GM18505 (cell line): Measurements from ENCODE around the gene DUSP19.
"Not testable (repeated sequence)": the region's sequence is repeated elsewhere in the genome, so short reads cannot be mapped to it uniquely, and the experiment has no call there.

Experiments
- ATAC-seq: cut with Tn5 transposase; IDR thresholded peaks from one replicate; pipeline ENCODE4 v1.9.1; 2021; ENCODE audit not compliant: unreplicated experiment
- POLR2A ChIP-seq: IDR thresholded peaks from 4 replicates; pipeline ENCODE4 v1.6.1; 2011; ENCODE audit warnings: borderline replicate concordance; ENCODE audit not compliant: insufficient read depth, insufficient read length; ENCODE audit errors: extremely low read depth

The DUSP19 gene

DNA sequence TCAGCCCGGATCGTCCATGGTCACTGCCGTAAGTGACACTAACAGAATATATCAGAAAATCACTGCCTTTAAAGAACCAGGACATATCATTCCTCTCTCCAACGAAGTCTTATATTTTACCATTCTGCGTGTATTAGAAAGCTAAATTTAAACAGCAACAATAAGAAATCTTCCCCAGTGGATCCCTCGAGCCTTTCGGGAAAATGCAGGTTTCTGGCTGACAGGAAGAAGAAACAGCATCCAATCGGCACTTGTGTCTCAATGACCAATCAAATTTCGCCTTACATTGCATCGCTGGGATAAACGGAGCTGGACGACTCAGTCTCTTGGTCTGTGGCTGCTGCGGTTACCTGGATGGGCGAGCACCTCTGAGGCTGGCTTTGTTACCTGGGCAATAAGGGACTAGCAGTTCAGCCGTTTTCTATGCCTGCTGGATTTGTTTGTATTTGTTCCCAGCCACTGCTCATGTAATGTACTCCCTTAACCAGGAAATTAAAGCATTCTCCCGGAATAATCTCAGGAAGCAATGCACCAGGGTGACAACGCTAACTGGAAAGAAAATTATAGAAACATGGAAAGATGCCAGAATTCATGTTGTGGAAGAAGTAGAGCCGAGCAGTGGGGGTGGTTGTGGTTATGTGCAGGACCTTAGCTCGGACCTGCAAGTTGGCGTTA, at the start of gene DUSP19:
Gene DUSP19, plus strand, starts transcription at position 284 of the 675 bp plus-strand sequence. Its CDS starts 187 bp downstream, at position 471.
- ATAC-seq = peak; percentile 95
- TF ChIP-seq POLR2A = peak; percentile 79

DNA sequence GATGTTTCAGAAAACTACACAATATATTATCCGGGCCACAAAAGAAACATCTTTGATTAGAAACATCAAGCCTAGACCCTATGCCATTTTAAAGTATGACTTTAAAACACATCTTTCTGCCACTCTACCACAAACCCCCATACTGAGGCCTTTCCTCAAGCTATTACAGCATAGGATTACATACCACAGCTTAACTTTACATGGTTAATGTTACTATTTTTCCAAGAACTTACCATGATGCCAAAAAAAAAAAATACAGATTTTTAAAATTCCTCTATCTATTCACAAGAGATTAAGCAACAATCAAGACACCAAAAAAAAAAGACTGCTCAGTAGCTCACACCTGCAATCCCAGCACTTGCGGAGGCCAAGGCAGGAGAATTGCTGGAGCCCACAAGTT, 49.3 kb upstream of the DUSP19 start:
- ATAC-seq = no peak
- TF ChIP-seq POLR2A = no peak

DNA sequence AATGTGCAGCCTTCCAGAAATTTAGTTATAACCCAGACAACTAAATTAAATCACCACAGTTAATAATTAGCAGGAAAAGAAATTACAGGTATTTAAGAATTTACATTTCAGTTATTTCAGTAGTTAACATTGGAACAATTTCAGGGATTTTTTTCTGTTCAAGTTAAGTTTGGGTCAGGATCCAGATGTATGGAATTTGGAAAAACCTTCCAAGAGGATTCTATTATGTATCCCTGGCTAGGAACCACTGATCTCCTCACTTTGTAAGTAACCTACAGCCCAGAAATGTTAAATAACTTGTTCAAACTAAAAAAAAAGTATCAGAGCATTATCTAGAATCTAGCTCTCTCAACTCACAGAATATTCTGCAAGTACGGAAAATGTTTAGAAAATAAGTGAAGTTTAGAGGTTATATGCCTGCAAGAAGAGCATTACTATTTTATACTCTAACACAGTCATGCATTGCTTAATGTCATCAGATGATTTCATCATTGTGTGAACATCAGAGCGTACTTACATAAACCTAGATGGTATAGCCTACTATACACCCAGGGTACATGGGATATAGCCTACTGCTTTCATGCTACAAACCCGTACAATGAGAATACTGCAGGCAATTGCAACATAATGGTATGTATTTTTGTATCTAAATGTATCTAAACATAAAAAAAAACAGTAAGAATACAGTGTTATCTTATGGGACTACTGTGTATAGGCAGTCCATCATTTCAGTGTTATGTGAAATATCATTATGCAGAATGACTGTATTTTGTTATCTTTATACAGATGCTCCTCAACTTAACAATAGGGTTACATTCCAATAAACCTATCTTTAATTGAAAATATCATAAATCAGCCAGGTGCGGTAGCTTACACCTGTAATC, 46.4 kb upstream of the DUSP19 start:
- no peak for TF ChIP-seq POLR2A
- ATAC-seq = no peak

- no peak for ATAC-seq
Measured at GRCh38 chr2:183033951-183034350, 44.6 kb upstream of the DUSP19 start.

GRCh38 chr2:183034806-183035205, 43.7 kb upstream of the DUSP19 start:
- no peak for TF ChIP-seq POLR2A
- no peak for ATAC-seq

More at GRCh38 chr2:183033951-183034350, 44.6 kb upstream of the DUSP19 start:
- TF ChIP-seq POLR2A = no peak

- TF ChIP-seq POLR2A = no peak
Measured at GRCh38 chr2:183035298-183035953, 43.1 kb upstream of the DUSP19 start.

DNA sequence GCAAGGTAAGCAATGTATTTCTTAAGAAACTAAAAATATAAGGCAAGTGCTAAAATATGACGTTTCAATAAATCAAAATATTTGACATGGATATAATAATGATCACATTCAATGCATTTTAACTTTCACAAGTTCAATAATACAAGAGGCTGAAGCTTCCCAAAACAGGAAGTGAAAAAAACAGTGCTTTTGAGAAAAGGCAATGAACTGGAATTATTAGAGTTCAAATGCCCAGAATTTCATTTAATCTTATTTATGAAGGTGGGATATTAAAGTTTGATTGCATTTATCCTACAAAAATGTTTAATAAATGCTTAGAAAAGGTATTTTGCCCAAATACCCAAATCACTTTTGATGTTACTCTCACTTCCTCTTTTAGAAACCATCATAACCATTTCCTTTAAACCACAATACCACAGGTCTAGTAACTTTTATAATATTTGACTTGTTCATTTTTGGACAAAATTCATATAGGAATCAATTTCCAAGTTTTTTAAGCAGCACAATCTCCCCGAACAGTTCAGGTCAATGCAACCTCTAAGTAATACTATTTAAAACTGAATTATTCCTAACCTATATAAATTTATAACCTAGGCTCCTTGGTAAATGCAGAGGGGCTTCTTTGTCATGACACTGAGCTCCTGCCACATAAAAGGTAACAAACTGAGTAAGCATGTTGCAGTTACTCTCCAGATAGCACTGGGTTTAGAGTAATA, 42.4 kb upstream of the DUSP19 start:
- TF ChIP-seq POLR2A = no peak
- ATAC-seq = peak; percentile 40

More at GRCh38 chr2:183035298-183035953, 43.1 kb upstream of the DUSP19 start:
- ATAC-seq = no peak

DNA sequence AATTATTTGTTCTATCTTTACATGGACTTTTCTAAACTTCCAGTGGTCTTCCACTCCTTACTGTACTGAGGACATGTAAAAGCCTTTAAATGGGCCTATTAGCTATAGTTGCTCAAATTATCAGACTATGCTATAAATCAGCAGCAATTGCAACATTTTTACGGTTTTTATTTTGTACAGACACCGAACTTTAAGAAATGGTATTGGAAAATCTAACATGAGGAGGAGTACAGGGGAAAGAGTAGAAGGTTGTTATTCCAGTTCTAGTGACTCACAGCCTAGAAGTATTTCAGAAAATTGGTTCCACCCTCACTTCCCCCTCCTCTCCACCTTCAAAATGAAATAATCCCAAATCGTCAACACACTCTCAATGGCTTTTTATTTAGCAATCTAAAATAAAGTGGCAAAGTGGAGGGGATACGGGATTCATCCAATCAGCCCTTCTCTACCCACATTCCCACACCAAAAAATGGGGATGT, 41.4 kb upstream of the DUSP19 start:
- ATAC-seq = no peak
- no peak for TF ChIP-seq POLR2A

- no peak for TF ChIP-seq POLR2A
- ATAC-seq = peak; percentile 44
Measured at GRCh38 chr2:183037553-183038340, 40.8 kb upstream of the DUSP19 start.

GRCh38 chr2:183038341-183039300, 39.9 kb upstream of the DUSP19 start, which contains the start of gene NCKAP1:
Gene NCKAP1, minus strand, starts transcription at chr2:183038457. Its CDS starts 358 bp downstream, at chr2:183038099.
- peak; percentile 76 for ATAC-seq
- no peak for TF ChIP-seq POLR2A

- no peak for TF ChIP-seq POLR2A
- ATAC-seq = no peak
Measured at GRCh38 chr2:183040604-183041003, 37.9 kb upstream of the DUSP19 start.

GRCh38 chr2:183043580-183043979, 35.0 kb upstream of the DUSP19 start:
- not testable (repeated sequence) for ATAC-seq

DNA sequence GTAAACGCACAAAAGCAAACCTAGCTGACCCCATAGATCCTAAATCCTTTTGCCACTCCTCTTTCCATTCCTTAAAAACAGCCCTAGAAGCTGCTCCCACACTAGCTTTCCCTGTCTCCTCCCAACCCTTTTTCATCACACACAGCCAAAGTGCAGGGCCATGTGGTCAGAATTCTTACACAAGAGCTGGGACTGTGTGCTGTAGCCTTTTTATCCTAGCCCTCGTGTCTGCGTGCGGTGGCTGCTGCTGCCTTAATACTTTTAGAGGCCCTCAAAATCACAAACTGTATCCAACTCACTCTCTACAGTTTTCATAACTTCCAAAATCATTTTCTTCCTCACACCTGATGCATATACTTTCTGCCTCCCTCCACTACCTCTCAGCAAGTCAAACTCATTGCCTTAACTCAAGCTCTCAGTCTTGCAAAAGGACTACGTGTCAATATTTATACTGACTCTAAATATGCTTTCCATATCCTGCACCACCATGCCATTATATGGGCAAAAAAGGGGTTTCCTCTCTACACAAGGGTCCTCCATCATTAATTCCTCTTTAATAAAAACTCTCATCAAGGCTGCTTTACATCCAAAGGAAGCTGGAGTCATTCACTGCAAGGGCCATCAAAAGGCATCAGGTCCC, 30.9 kb upstream of the DUSP19 start:
- ATAC-seq = not testable (repeated sequence)
